ENCODE data around the gene JPH2. TPM values are rescaled to one million over a fixed set of nuclear protein-coding genes. Genes with fewer than 3 reads are reported as not detected.

Gene JPH2
- total RNA-seq, 1 donor from 2014 or later = 0.80 TPM

DNA sequence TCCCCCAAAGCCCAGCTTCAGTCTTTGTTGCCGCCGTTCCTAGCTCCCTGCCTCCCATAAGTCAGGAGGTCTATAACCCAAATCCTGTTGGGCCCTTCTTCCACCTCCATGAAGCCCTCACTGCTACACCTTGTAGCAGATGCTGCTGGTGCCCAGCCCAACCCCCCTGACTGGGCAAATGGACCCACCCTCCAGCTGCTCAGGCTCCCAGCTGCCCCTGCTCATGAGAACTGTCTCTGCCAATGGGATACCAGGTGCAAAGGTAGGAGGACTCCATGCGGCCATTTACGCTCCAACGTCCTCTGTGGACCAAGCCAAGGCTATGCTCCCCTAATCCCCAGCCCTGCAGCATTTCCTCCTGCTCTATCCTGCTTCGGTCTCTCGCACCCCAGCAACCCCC is 71.8 kb downstream of the JPH2 start:
- no peaks in the 10 kb centered on the region for H3K9me3 Mint-ChIP-seq (ENCODE audit: unreplicated experiment)
- no peak overlapping the region for H3K27ac Mint-ChIP-seq (ENCODE audit: unreplicated experiment)
- no peak for DNase-seq (ENCODE audit: low spot score)
- peaks cover 5% of the 10 kb centered on the region for H3K27me3 Mint-ChIP-seq (ENCODE audit: unreplicated experiment)
- TF ChIP-seq, protein P1, sequence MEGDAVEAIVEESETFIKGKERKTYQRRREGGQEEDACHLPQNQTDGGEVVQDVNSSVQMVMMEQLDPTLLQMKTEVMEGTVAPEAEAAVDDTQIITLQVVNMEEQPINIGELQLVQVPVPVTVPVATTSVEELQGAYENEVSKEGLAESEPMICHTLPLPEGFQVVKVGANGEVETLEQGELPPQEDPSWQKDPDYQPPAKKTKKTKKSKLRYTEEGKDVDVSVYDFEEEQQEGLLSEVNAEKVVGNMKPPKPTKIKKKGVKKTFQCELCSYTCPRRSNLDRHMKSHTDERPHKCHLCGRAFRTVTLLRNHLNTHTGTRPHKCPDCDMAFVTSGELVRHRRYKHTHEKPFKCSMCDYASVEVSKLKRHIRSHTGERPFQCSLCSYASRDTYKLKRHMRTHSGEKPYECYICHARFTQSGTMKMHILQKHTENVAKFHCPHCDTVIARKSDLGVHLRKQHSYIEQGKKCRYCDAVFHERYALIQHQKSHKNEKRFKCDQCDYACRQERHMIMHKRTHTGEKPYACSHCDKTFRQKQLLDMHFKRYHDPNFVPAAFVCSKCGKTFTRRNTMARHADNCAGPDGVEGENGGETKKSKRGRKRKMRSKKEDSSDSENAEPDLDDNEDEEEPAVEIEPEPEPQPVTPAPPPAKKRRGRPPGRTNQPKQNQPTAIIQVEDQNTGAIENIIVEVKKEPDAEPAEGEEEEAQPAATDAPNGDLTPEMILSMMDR (IDR thresholded peaks at IDR 0.05; ENCODE audit: unreplicated experiment) = no peak
- no peak overlapping the region for H3K4me3 Mint-ChIP-seq (ENCODE audit: unreplicated experiment)
- peaks cover 2% of the 10 kb centered on the region for H3K36me3 Mint-ChIP-seq (ENCODE audit: low read depth, unreplicated experiment)
- H3K4me1 Mint-ChIP-seq (ENCODE audit: unreplicated experiment) = peaks cover 4% of the 10 kb centered on the region

DNA sequence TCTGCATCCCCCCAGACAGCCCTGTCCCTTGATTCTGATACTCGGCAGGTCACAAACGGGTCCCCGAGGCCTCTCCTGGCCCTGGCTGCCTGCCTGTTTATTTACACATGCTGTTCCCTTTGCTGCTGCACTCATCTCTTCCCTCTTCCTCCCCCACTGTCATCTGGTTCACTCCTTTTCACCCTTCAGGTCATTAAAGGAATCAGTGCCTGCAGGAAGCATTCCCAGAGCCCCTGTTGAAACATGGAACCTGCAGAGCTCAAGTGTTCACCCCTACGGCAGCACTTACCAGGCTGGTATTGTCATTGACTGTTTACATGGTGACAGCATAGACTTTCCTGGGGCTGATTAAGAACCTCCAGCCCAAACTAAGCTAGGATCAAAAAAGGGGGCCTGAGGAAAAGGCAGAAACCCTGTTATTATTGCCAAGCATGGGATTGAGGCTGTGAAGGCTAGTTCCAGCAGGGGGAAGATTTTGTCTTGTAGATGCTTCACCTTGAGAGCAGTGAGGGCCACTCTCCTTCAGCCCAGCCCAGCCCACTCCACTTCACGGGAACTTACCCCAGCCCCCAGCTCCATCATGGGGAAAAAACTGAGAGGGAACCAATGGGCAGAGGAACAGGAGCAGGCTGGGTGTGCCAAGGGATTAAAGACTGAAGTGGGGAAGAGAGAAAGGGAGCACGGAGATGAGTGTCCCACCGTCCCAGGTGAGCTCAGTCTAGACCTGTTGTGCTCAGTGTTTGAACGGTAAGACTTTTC is 73.2 kb downstream of the JPH2 start:
- H3K36me3 Mint-ChIP-seq (ENCODE audit: low read depth, unreplicated experiment) = peaks cover 2% of the 10 kb centered on the region
- H3K27me3 Mint-ChIP-seq (ENCODE audit: unreplicated experiment) = peaks cover 5% of the 10 kb centered on the region
- TF ChIP-seq, protein P1 (IDR thresholded peaks at IDR 0.05; ENCODE audit: unreplicated experiment) = no peak
- no peaks in the 10 kb centered on the region for H3K9me3 Mint-ChIP-seq (ENCODE audit: unreplicated experiment)
- H3K4me3 Mint-ChIP-seq (ENCODE audit: unreplicated experiment) = no peak overlapping the region
- no peak for DNase-seq (ENCODE audit: low spot score)
- no peak overlapping the region for H3K27ac Mint-ChIP-seq (ENCODE audit: unreplicated experiment)
- H3K4me1 Mint-ChIP-seq (ENCODE audit: unreplicated experiment) = peaks cover 4% of the 10 kb centered on the region

DNA sequence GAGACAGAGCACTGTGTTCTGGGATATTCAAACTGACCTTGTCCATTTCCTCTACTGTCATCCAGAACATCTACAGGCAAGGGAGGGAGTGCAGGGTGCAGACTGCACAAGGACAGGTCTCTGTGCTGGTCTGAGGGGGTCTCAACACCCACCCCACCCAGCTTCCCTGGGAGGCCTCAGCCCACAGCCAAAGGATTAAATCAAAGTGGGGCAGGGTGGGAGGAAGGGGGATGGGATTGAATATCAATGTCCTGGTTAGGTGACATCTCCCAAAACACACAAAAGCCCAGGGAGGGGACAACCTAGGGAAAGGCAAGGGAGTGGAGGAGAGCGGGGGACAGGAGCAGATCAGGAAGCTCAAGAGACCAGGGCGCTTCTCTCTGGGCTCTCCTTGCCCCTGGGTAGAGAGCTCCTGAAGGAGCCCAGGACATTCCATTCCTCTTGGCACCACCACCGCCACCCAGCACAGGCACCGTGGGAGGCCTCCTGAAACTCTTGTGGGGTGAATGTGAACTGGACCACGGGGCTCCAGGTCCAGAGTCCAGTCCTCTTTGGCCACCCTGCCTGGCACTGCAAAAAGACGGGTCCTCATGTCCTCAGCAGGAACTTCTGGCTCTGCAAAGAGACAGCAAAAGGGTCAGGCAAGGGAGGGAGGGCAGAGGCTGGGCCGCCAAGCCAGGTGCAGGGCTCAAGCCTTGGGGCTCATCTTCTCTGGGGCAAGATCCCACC is 73.9 kb downstream of the JPH2 start:
- peaks cover 4% of the 10 kb centered on the region for H3K4me1 Mint-ChIP-seq (ENCODE audit: unreplicated experiment)
- TF ChIP-seq, protein P1 (IDR thresholded peaks at IDR 0.05; ENCODE audit: unreplicated experiment) = no peak
- H3K27me3 Mint-ChIP-seq (ENCODE audit: unreplicated experiment) = peaks cover 5% of the 10 kb centered on the region
- no peaks in the 10 kb centered on the region for H3K9me3 Mint-ChIP-seq (ENCODE audit: unreplicated experiment)
- H3K27ac Mint-ChIP-seq (ENCODE audit: unreplicated experiment) = no peak overlapping the region
- DNase-seq (ENCODE audit: low spot score) = no peak
- peaks cover under 1% of the 10 kb centered on the region for H3K36me3 Mint-ChIP-seq (ENCODE audit: low read depth, unreplicated experiment)
- no peak overlapping the region for H3K4me3 Mint-ChIP-seq (ENCODE audit: unreplicated experiment)

DNA sequence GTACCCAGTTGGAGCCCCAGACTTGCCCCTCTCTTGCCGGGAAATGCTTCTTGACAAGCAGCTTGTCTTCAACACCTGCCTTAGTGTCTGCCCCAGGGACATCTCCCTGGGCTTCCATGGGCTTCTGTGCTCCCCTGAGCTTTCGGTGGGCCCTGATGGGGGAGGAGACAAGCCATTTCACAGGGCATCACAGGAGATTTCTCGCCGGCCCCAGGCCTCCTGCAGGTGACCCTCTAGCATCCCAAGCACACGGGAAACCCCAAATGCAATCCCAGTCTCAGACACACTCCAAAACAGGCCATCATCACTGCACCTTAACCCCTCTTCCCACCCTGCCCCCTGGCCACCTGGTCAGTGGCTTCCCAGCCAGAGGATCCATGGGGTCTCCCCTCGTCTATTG is 74.5 kb downstream of the JPH2 start:
- no peaks in the 10 kb centered on the region for H3K9me3 Mint-ChIP-seq (ENCODE audit: unreplicated experiment)
- TF ChIP-seq, protein P1 (IDR thresholded peaks at IDR 0.05; ENCODE audit: unreplicated experiment) = no peak
- no peak overlapping the region for H3K4me3 Mint-ChIP-seq (ENCODE audit: unreplicated experiment)
- no peak for DNase-seq (ENCODE audit: low spot score)
- no peak overlapping the region for H3K27ac Mint-ChIP-seq (ENCODE audit: unreplicated experiment)
- peaks cover 2% of the 10 kb centered on the region for H3K4me1 Mint-ChIP-seq (ENCODE audit: unreplicated experiment)
- peaks cover 4% of the 10 kb centered on the region for H3K36me3 Mint-ChIP-seq (ENCODE audit: low read depth, unreplicated experiment)
- peaks cover 5% of the 10 kb centered on the region for H3K27me3 Mint-ChIP-seq (ENCODE audit: unreplicated experiment)
